Right ventricle myocardium superior (tissue), 1 donor: ENCODE results near the gene P3H3. TPM values are rescaled to one million over a fixed set of nuclear protein-coding genes. Genes with fewer than 3 reads are reported as not detected.
A peak's percentile ranks its signal among the peaks of the same experiment; 100 is the strongest.

Experiments used
- ATAC-seq: fragments of 200-7000 bp; cut with Tn5 transposase; one replicate; pipeline ENCODE4 v1.9.1; 2020; ENCODE audit warnings: mild to moderate bottlenecking; ENCODE audit not compliant: poor library complexity
- DNase-seq: peaks from one replicate; pipeline ENCODE4 v3.0.0-alpha.2; 2020
- intact Hi-C: fragments of 100-400 bp; cut with DNase I; formaldehyde crosslinking; loops from one replicate; pipeline ENCODE4 v1.11.2; 2022
- total RNA-seq: library from RNA; stranded (reverse); fragmentation: NEBNext Ultra II Directional; extraction: Animal tissue kit (Norgen Biotek cat#: 25700); gene quantifications from one replicate; pipeline ENCODE4 v1.2.1, GENCODE V29; 2021
- donor health status: DM: no; HTN: yes; CAD: no; lungs with severe emphysema.

Gene P3H3
- total RNA-seq, 1 donor from 2014 or later: 10.0 TPM

- DNase-seq: no peak
- ATAC-seq: no peak
- intact Hi-C loops: no loop called here
Measured at GRCh38 chr12:6795088-6795487, 33.1 kb upstream of the P3H3 start.

GRCh38 chr12:6796576-6796975 is 31.6 kb upstream of the P3H3 start:
- intact Hi-C loops: no loop called here

GRCh38 chr12:6799147-6799546 is 29.1 kb upstream of the P3H3 start:
- DNase-seq (no peak), ATAC-seq (no peak)
- intact Hi-C loops: no loop called here

More at GRCh38 chr12:6796576-6796975, 31.6 kb upstream of the P3H3 start:
- no peak for ATAC-seq
- no peak for DNase-seq

GRCh38 chr12:6807170-6807569 is 21.0 kb upstream of the P3H3 start:
- intact Hi-C loops: no loop called here
- no peak for DNase-seq
- ATAC-seq: no peak

- ATAC-seq (no peak), DNase-seq (no peak)
- intact Hi-C loops: no loop called here
Measured at GRCh38 chr12:6809056-6809455, 19.2 kb upstream of the P3H3 start.

GRCh38 chr12:6810758-6811157 is 17.4 kb upstream of the P3H3 start:
- ATAC-seq (no peak), DNase-seq (no peak)
- intact Hi-C loops: no loop called here

GRCh38 chr12:6813363-6813762 is 14.8 kb upstream of the P3H3 start:
- DNase-seq: no peak
- intact Hi-C loops: no loop called here
- no peak for ATAC-seq

- ATAC-seq (no peak), DNase-seq (no peak)
- intact Hi-C loops: no loop called here
Measured at GRCh38 chr12:6816598-6816997, 11.6 kb upstream of the P3H3 start.

GRCh38 chr12:6817098-6817497 is 11.1 kb upstream of the P3H3 start:
- ATAC-seq: no peak
- DNase-seq: no peak

GRCh38 chr12:6817662-6818157 is 10.5 kb upstream of the P3H3 start:
- intact Hi-C loops: no loop called here
- DNase-seq: no peak
- ATAC-seq: no peak

More at GRCh38 chr12:6817098-6817497, 11.1 kb upstream of the P3H3 start:
- intact Hi-C loops: no loop called here

- ATAC-seq (no peak), DNase-seq (no peak)
- intact Hi-C loops: no loop called here
Measured at GRCh38 chr12:6818222-6818621, 10.0 kb upstream of the P3H3 start.

- no peak for DNase-seq
- intact Hi-C loops: no loop called here
Measured at GRCh38 chr12:6818645-6819044, 9.6 kb upstream of the P3H3 start.

GRCh38 chr12:6819106-6820030 is 8.8 kb upstream of the P3H3 start:
- intact Hi-C loops: no loop called here
- ATAC-seq: no peak
- DNase-seq: no peak

More at GRCh38 chr12:6818645-6819044, 9.6 kb upstream of the P3H3 start:
- ATAC-seq: no peak

GRCh38 chr12:6820166-6820565 is 8.0 kb upstream of the P3H3 start:
- intact Hi-C loops: no loop called here
- ATAC-seq: no peak
- DNase-seq: no peak

GRCh38 chr12:6821591-6822425 is 6.4 kb upstream of the P3H3 start, which contains the start of gene GPR162:
Gene GPR162, plus strand, starts transcription at chr12:6821821. Its CDS starts 2,078 bp downstream, at chr12:6823899.
- DNase-seq: peak; percentile 80
- ATAC-seq: peak; percentile 69
- intact Hi-C loops: no loop called here

GRCh38 chr12:6822426-6823135 is 5.6 kb upstream of the P3H3 start:
- ATAC-seq: no peak
- intact Hi-C loops: no loop called here
- no peak for DNase-seq

- ATAC-seq (no peak), DNase-seq (no peak)
- intact Hi-C loops: no loop called here
Measured at GRCh38 chr12:6823182-6824084, 4.8 kb upstream of the P3H3 start.
